Calu3 (cell line): ENCODE measurements around the gene EPB41L5. TPM values are rescaled to one million over a fixed set of nuclear protein-coding genes. Genes with fewer than 3 reads are reported as not detected.
"Not testable (repeated sequence)": the region's sequence is repeated elsewhere in the genome, so short reads cannot be mapped to it uniquely, and the experiment has no call there.

Source experiments
- BruUV-seq: library from RNA; stranded (reverse); fragments of 400-500 nt; replicated peaks from 2 replicates; lab custom pipeline; 2021; lab: Mats Ljungman, UMichigan
- CTCF ChIA-PET: fragments of 300-600 bp; sonication (Branson Sonifier 250); formaldehyde crosslinking; loops from one replicate; lab custom pipeline; 2022; ENCODE audit warnings: antibody characterized with exemption; lab: Charles Lee
- DNase-seq: peaks from one replicate; pipeline ENCODE4 v3.0.0; 2022
- H3K27ac Mint-ChIP-seq: one replicate; pipeline ENCODE4 v1.8.0; 2022; ENCODE audit warnings: mixed read lengths; ENCODE audit not compliant: unreplicated experiment
- H3K27me3 Mint-ChIP-seq: one replicate; pipeline ENCODE4 v1.8.0; 2022; ENCODE audit warnings: mixed read lengths; ENCODE audit not compliant: unreplicated experiment
- H3K36me3 Mint-ChIP-seq: one replicate; pipeline ENCODE4 v1.8.0; 2022; ENCODE audit warnings: mild to moderate bottlenecking, moderate library complexity, mixed read lengths; ENCODE audit not compliant: insufficient read depth, unreplicated experiment
- H3K4me1 Mint-ChIP-seq: one replicate; pipeline ENCODE4 v1.8.0; 2022; ENCODE audit warnings: mild to moderate bottlenecking, low read depth, mixed read lengths; ENCODE audit not compliant: unreplicated experiment
- H3K4me3 Mint-ChIP-seq: one replicate; pipeline ENCODE4 v1.8.0; 2022; ENCODE audit warnings: mild to moderate bottlenecking, low read depth, moderate library complexity, mixed read lengths; ENCODE audit not compliant: unreplicated experiment
- H3K9me3 Mint-ChIP-seq: one replicate; pipeline ENCODE4 v1.8.0; 2022; ENCODE audit warnings: low read depth, mixed read lengths; ENCODE audit not compliant: unreplicated experiment
- intact Hi-C: fragments of 100-400 bp; cut with micrococcal nuclease; formaldehyde crosslinking; loops from one replicate; pipeline ENCODE4 v1.10.0; 2022; ENCODE audit not compliant: unreplicated experiment
- total RNA-seq: library from RNA; stranded (reverse); gene quantifications from 2 replicates; pipeline ENCODE4 v1.2.3, GENCODE V29; 2022
- TF ChIP-seq, protein P1 (sequence below): fragments of 200-600 bp; IDR thresholded peaks from one replicate; pipeline ENCODE4 v1.8.0; 2022; ENCODE audit warnings: antibody characterized with exemption; ENCODE audit not compliant: unreplicated experiment

The EPB41L5 gene
- total RNA-seq, 1 experiment from 2014 or later: 27.7 TPM

DNA sequence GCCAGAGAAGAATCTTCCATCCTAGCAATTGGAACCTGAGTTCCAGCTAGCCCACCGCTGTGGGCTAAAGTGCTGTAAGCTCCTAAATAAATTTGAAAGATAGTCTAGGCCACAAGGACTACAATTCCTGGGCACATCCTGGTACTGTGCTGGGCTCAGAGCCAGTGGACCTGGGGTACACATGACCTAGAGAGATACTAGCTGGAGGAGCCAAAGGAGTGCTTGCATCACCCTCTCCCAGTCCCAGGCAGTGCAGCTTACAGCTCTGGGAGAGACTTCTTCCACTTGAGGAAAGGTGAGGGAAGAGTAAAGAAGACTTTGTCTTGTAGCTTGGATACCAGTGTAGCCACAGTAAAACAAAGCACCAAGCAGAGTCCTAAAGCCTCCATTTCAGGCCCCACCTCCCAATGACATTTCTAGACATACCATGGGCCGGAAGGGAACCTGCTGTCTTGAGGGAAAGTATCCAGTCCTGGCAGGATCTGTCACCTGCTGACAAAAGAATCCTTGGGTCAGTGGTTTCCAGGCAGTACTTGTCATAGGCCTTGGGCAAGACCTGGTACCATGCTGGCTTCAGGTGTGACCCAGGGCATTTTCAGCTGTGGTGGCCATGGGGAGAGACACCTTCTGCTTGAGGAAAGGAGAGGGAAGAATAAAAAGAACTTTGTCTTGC is 120.8 kb downstream of the EPB41L5 start:
- Mint-ChIP-seq H3K4me1 (no peaks in the 10 kb centered on the region), H3K36me3 (no peaks in the 10 kb centered on the region), H3K27me3 (no peaks in the 10 kb centered on the region), H3K4me3 (no peak overlapping the region), H3K27ac (no peak overlapping the region), H3K9me3 (no peaks in the 10 kb centered on the region)
- TF ChIP-seq, protein P1, sequence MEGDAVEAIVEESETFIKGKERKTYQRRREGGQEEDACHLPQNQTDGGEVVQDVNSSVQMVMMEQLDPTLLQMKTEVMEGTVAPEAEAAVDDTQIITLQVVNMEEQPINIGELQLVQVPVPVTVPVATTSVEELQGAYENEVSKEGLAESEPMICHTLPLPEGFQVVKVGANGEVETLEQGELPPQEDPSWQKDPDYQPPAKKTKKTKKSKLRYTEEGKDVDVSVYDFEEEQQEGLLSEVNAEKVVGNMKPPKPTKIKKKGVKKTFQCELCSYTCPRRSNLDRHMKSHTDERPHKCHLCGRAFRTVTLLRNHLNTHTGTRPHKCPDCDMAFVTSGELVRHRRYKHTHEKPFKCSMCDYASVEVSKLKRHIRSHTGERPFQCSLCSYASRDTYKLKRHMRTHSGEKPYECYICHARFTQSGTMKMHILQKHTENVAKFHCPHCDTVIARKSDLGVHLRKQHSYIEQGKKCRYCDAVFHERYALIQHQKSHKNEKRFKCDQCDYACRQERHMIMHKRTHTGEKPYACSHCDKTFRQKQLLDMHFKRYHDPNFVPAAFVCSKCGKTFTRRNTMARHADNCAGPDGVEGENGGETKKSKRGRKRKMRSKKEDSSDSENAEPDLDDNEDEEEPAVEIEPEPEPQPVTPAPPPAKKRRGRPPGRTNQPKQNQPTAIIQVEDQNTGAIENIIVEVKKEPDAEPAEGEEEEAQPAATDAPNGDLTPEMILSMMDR: no peak
- no TSS peak for BruUV-seq
- DNase-seq: no peak
- CTCF ChIA-PET: interaction anchor here (0.5 kb wide), 1 partner anchor 217 kb away, joined by 3 read pairs; no protein-coding TSS in a partner anchor
- intact Hi-C loops: no loop called here

DNA sequence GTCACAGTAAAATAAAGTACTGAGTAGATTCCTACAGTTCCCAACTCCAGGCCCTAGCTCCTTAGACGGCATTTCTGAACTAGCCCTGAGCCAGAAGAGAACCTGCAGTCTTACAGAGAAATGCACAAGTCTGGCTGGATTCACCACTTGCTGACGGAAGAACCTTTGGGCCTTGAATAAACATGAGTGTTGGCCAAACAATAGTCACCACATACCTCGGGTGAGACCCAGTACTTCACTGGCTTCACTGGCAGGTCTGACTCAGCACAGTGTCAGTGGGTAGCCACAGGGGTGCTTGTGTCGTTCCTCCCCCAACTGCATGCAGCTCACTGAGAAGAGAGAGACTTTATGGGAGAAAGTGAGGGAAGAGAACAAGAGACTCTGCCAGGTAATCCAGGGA is 121.4 kb downstream of the EPB41L5 start:
- DNase-seq: peak; percentile 3
- TF ChIP-seq, protein P1: no peak
- Mint-ChIP-seq H3K27ac (no peak overlapping the region), H3K4me3 (no peak overlapping the region), H3K9me3 (no peaks in the 10 kb centered on the region), H3K27me3 (no peaks in the 10 kb centered on the region), H3K36me3 (no peaks in the 10 kb centered on the region), H3K4me1 (no peaks in the 10 kb centered on the region)
- no TSS peak for BruUV-seq
- CTCF ChIA-PET: no interaction called here
- intact Hi-C loops: no loop called here

DNA sequence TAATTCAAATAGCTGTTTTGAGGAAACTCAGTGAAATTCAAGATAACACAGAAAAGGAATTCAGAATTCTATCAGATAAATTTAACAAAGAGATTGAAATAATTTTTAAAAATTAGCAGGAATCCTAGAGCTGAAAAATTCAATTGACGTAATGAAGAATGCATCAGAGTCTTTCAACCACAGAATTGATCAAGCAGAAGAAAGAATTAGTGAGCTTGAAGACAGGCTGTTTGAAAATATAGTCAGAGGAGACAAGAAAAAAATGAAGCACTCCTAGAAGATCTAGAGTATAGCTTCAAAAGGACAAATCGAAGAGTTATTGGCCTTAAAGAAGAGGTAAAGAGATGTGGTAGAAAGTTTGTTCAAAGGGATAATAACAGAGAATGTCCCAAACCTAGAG is 122.1 kb downstream of the EPB41L5 start:
- H3K9me3 Mint-ChIP-seq, H3K36me3 Mint-ChIP-seq, H3K4me1 Mint-ChIP-seq, H3K27ac Mint-ChIP-seq, CTCF ChIA-PET, intact Hi-C loops, H3K27me3 Mint-ChIP-seq, H3K4me3 Mint-ChIP-seq, DNase-seq, BruUV-seq: not testable (repeated sequence)

DNA sequence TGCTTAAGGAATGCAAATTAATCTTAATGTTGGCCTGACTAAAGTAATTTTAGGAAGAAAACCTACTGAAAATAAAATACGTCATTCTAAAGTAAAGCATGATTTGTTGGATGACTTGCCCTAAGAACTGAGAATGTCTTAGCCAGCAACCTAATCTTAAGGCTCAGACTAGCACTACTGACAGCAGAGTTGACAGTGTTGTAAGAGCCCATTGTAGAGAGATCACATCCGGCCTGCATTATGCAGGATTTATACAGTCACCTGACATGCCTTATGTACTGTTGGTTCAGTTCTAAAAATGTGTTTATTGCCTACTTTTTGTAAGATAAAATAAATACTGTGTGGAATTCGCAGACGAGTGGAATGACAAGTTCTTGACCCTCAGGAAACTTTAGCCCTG is 128.0 kb downstream of the EPB41L5 start:
- no peak overlapping the region for H3K4me3 Mint-ChIP-seq
- H3K27me3 Mint-ChIP-seq: no peaks in the 10 kb centered on the region
- no peak for DNase-seq
- H3K27ac Mint-ChIP-seq: no peak overlapping the region
- no peaks in the 10 kb centered on the region for H3K9me3 Mint-ChIP-seq
- CTCF ChIA-PET: no interaction called here
- TF ChIP-seq, protein P1: no peak
- H3K4me1 Mint-ChIP-seq: no peaks in the 10 kb centered on the region
- intact Hi-C loops: no loop called here
- H3K36me3 Mint-ChIP-seq: no peaks in the 10 kb centered on the region
- no TSS peak for BruUV-seq
